GM12801 (cell line): ENCODE results near the gene SAMD11.

Experiments
- TF ChIP-seq, protein P1 (sequence below): IDR thresholded peaks from one replicate; pipeline ENCODE4 v1.5.1; 2011; ENCODE audit warnings: control low read depth; ENCODE audit not compliant: insufficient read length; ENCODE audit errors: extremely low read depth

The SAMD11 gene

DNA sequence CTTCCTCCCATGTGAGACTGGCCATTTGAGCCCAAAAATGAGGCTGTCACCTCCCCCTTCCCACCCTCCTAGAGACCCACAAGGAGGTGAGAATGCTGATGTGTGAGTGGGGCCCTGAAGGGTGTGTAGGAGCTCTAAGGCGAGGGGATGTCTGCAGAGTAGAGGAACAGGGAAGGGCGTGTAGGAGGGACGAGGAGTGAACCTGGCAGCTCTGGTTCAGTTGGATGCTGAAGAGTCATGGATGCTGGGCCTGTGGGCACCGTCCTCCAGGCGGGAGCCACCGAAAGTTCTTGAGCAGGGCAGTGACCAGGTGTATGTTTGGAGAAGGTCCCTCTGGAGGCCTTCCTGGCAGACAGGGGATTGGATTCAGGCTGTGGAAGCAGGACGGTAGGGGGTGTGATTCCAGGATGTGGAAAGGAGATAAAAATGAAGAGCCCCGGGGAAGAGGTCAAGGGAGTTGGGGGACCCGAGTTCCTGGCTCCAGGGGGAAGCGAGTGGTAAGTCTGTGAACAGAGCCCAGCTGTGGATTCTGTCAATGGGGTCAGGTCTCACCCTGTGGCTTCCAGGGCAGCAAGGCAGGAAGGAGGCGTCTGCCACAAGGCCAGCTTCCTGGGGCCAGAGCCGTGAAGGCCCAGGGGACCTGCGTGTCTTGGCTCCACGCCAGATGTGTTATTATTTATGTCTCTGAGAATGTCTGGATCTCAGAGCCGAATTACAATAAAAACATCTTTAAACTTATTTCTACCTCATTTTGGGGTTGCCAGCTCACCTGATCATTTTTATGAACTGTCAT is 7.9 kb downstream of the SAMD11 start:
- TF ChIP-seq, protein P1, sequence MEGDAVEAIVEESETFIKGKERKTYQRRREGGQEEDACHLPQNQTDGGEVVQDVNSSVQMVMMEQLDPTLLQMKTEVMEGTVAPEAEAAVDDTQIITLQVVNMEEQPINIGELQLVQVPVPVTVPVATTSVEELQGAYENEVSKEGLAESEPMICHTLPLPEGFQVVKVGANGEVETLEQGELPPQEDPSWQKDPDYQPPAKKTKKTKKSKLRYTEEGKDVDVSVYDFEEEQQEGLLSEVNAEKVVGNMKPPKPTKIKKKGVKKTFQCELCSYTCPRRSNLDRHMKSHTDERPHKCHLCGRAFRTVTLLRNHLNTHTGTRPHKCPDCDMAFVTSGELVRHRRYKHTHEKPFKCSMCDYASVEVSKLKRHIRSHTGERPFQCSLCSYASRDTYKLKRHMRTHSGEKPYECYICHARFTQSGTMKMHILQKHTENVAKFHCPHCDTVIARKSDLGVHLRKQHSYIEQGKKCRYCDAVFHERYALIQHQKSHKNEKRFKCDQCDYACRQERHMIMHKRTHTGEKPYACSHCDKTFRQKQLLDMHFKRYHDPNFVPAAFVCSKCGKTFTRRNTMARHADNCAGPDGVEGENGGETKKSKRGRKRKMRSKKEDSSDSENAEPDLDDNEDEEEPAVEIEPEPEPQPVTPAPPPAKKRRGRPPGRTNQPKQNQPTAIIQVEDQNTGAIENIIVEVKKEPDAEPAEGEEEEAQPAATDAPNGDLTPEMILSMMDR = no peak

DNA sequence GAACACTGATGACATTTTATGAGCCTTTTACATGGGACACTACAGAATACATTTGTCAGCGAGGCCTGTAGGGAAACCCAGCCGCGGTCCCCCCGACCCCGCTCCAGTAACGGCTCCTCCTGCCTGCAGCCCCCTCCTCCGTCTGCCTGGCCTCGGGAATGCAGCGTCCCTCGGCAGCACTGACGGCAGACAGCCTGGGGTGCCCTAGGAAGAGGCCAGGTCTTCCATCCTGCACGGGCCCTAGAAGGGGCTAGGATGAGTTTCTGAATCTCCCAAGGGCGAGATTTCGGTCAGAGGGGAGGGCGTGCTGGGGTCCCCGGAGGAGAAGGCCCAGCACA is 8.4 kb downstream of the SAMD11 start:
- TF ChIP-seq, protein P1 = no peak

DNA sequence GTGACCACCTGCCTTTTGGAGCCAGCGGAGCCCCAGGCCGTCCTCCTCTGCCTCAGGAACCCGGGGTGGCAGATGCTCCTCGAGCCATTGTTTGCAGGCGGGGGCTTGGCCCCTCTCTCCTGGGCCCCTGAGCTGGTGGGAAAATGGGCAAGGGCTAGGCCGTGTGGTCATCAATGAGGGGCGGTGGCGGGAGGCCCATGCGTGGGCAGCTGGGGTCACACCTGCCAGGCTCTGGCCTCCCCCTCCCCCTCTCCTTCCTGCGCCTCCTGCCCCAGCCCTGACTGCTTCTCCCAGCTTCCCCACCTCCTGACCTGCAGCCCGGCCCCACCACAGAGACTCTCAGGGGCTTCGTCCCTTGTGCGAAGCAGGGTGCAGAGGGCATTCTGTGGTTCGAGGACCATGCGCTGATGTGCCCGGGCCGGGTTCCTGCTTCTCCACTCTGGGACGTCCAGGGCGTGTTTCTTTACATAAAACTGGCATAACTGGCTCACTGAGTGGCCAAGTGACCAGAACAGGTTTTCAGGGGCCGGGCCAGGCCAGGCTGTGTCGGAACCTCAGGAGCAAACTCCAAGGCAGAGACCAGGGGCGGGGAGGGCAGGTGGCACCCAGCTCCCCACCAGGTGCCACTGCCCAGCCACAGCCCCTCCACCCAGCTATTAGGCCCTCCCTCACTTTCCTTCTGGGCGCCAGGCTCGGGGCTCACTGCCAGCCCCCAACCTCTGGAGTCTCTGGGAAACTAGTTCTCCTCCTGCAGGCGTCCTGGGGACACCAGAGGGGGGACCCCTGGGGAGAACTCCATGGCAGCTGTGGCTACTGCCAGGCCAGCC is 9.3 kb downstream of the SAMD11 start:
- TF ChIP-seq, protein P1 = no peak

DNA sequence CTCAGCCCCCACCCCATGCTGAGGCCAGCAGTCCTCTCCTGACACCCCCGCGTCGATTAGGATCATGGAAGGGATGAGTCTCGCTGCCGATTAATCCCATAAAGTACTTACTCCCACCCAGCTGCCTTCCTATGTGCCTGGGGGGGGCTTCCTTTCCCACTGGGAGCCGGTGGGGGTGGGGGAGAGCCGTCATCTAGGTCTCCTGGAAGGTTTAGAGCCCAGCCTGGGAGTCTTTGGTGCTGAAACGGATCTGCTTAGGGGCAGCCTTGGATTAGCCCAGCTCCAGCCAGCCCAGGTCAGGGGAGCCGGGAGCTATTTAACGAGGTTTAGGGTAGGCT is 9.8 kb downstream of the SAMD11 start:
- TF ChIP-seq, protein P1 = no peak

DNA sequence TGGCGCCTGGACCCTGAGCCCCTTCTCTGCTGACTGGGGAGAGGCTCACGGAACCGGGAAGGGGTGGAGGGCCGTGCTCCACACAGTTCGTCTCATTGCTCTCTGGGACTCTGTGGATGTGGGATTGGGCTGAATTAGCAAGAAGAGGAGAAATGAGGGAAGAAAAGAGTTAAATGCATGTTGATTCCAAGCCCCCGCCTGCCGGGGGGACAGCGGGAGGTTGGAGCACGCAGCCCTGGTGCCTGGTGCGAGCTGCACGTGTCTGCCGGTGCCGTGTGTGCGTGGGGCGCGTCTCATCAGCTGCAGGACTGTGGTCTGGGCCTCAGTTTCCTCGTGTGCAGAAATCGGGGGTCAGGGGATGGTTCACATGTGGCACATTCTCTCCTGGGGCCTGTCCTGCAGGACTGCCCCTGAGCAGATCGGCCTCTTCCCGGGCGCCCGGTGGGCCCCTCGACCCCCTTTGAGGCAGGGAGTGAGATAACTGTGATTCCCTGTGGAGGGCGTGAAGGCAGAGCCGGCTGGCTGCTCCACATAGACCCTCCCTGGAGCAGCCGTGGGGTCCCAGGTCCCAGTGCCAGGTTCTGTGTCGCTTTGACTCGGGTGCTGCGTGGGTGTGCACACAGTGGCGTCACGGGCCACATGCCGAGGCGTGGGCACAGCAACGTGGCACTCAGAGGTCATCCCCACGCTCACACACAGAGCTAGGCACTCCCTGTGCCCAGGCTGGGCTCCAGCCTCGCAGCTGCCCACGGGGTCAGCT is 11.4 kb downstream of the SAMD11 start:
- TF ChIP-seq, protein P1 = no peak

DNA sequence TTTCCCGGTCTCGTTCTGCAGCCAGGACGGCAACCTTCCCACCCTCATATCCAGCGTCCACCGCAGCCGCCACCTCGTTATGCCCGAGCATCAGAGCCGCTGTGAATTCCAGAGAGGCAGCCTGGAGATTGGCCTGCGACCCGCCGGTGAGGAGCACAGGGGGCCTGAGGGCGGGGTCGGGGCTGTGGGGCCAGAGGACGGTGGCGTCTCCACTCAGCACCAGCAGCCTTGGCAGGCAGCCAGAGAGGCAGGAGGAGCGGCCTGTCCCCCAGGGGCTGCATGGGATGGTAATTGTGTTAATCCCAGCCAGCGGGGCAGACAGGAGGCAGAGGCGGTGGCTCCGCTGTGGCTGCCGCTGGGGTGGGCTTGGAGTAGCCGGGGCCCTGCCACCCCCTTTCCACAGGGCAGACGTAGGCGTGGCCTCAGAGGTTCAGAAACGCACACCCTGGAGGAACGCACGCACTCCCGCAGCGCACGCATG is 12.1 kb downstream of the SAMD11 start:
- TF ChIP-seq, protein P1 = no peak
